HAP-1 (cell line): ENCODE results near the gene JAG1.
"Not testable (repeated sequence)": the region's sequence is repeated elsewhere in the genome, so short reads cannot be mapped to it uniquely, and the experiment has no call there.

ENCODE experiments used
- DNase-seq, 2 experiments: peaks; one replicate each; pipeline ENCODE4 v3.0.0-alpha.2; 2016 to 2020; ENCODE audit warnings: low spot score in 2 of 2
- H3K27me3 ChIP-seq: fragments of 250-450 bp; sonication (Bioruptor Pico); 2 replicates; pipeline ENCODE4 v1.5.1; 2020; ENCODE audit warnings: low read depth, mild to moderate bottlenecking, moderate library complexity
- H3K36me3 ChIP-seq: fragments of 250-450 bp; sonication (Bioruptor Pico); replicated peaks from 2 replicates; pipeline ENCODE4 v1.5.1; 2020; ENCODE audit warnings: mild to moderate bottlenecking
- H3K4me1 ChIP-seq: fragments of 250-450 bp; sonication (Bioruptor Pico); 2 replicates; pipeline ENCODE4 v1.5.1; 2020; ENCODE audit warnings: mild to moderate bottlenecking
- H3K4me3 ChIP-seq: fragments of 250-450 bp; sonication (Bioruptor Pico); 2 replicates; pipeline ENCODE4 v1.5.1; 2020; ENCODE audit warnings: mild to moderate bottlenecking, moderate library complexity
- H3K9me3 ChIP-seq: fragments of 250-450 bp; sonication (Bioruptor Pico); 2 replicates; pipeline ENCODE4 v1.5.1; 2020; ENCODE audit warnings: mild to moderate bottlenecking, moderate library complexity
- in situ Hi-C: fragments of 300-500 bp; cut with MboI; formaldehyde crosslinking; loops from 3 replicates; pipeline ENCODE4 v1.14.3; 2020; ENCODE audit warnings: low sequenced_read_pairs, inconsistent platforms, mixed read lengths

JAG1 gene

GRCh38 chr20:10590446-10590845 is 83.4 kb downstream of the JAG1 start:
- H3K4me1 ChIP-seq, in situ Hi-C loops: not testable (repeated sequence)

More at GRCh38 chr20:10590446-10590845, 83.4 kb downstream of the JAG1 start:
- H3K9me3 ChIP-seq, H3K4me3 ChIP-seq, H3K36me3 ChIP-seq, DNase-seq, H3K27me3 ChIP-seq: not testable (repeated sequence)
